Spleen (tissue), 7 donors: Measurements from ENCODE around the gene FLNB.

Source experiments
- CTCF ChIP-seq, 11 experiments: fragments of 200-600 bp in 7 of 11; fragments of 450-650 bp in 4 of 11; sonication (generic) in 4 of 11; IDR thresholded peaks in 8 of 11; conservative IDR thresholded peaks in 3 of 11; 1 replicate in 7 of 11; 2 replicates in 4 of 11; pipeline versions ENCODE4 v1.4.0 to v1.8.0; 2016 to 2021; ENCODE audit warnings: antibody characterized with exemption in 11 of 11, inconsistent platforms in 4 of 11, mild to moderate bottlenecking in 1 of 11
- POLR2A ChIP-seq, 3 donors: fragments of 450-650 bp; IDR thresholded peaks; one replicate each; pipeline ENCODE4 v1.5.1; 2017; ENCODE audit warnings: antibody characterized with exemption in 3 of 3, mild to moderate bottlenecking in 1 of 3
- donor health status: DM: no; HTN: no; CAD: no; lungs with moderate emphysema.
- donor health status: DM: no; HTN: no; CAD: no.
- donor health status: DM: no; HTN: no; CAD: no.

DNA sequence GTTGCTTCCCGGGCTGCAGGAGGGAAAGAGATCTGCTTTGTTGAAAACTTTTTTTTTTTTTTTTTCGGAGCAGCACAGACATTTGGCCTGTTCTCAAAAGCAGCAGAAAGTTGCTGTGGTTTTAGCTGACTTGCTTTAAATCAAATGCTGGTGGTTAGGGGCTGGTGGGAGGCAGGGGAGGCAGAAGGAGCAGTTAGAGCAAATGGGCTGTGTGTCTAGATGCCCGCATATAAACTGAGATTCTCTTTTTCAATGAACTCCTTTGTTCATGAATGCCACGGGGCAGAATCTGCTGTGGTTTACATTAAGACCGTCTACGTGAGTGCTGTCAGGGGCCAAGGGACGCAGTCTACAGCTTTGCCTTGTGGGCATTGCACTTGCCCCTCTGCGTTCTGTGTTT lies 95.9 kb downstream of the FLNB start:
- no peak for TF ChIP-seq POLR2A (IDR thresholded peaks at IDR 0.05)
- TF ChIP-seq CTCF (IDR thresholded peaks at IDR 0.05 in 8 of 11, conservative IDR thresholded peaks at IDR 0.05 in 3 of 11), result no peak
